GM12891 (cell line): ENCODE results near the gene APBB2.
A peak's percentile ranks its signal among the peaks of the same experiment; 100 is the strongest.

Experiments used
- DNase-seq: peaks from one replicate; pipeline ENCODE4 v3.0.0; 2011; ENCODE audit warnings: low spot score; ENCODE audit not compliant: insufficient read length
- FAIRE-seq: peaks from 2 replicates; lab custom pipeline; 2011; peaks lifted over from hg19 to GRCh38; lab: Jason Lieb, UNC
- PAX5 ChIP-seq: IDR thresholded peaks from 2 replicates; pipeline ENCODE4 v1.6.1; 2011; ENCODE audit warnings: low read length, moderate library complexity, mild to moderate bottlenecking; ENCODE audit not compliant: insufficient read depth, severe bottlenecking
- POLR2A ChIP-seq: IDR thresholded peaks from 2 replicates; pipeline ENCODE4 v1.6.1; 2011; ENCODE audit warnings: low read depth, low read length, control low read depth
- POLR2AphosphoS5 ChIP-seq: IDR thresholded peaks from 2 replicates; pipeline ENCODE4 v1.6.1; 2011; ENCODE audit warnings: low read depth, low read length, control low read depth
- POU2F2 ChIP-seq: IDR thresholded peaks from 2 replicates; pipeline ENCODE4 v1.6.1; 2011; ENCODE audit warnings: low read depth, mild to moderate bottlenecking, control low read depth, low read length, moderate library complexity
- SPI1 ChIP-seq: IDR thresholded peaks from 2 replicates; pipeline ENCODE4 v1.6.1; 2011; ENCODE audit warnings: low read depth, low read length, control low read depth
- TAF1 ChIP-seq: IDR thresholded peaks from 2 replicates; pipeline ENCODE4 v1.6.1; 2011; ENCODE audit warnings: low read depth, low read length, control low read depth

The APBB2 gene

DNA sequence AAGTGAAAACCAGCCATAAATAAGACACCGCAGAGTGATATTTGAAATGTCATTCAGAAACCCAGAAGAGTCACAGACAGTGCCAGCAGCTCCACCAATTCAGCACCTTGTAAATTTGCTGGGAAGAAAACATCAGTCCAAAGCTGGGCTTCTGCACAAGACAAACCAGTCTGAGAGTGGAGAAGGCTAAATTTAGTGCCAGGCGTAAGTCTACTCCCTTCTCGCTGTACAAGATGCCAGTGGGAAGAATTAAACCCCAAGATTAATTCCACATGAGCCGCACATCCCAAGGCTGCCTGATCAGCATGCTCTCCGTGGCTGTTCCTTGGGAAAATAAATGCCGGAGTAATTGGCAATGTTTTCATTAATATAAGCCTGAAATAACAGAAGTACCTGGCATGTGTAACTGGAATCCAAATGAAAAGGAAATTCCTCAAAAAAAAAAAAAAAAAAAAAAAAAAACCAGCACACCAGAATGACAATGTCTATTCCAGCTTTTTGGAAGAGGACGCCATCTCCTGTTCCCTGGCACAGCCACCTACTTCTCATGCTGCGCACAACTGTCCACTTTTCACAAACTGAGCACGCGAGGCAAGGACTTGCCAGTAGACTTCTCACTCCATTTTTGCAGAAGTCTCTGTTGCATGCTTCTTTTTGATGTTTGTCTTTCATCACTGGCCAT lies 369.0 kb downstream of the APBB2 start:
- DNase-seq (no peak), FAIRE-seq (no peak)
- TF ChIP-seq TAF1 (no peak), PAX5 (no peak), SPI1 (no peak), POLR2AphosphoS5 (no peak), POLR2A (no peak), POU2F2 (no peak)

DNA sequence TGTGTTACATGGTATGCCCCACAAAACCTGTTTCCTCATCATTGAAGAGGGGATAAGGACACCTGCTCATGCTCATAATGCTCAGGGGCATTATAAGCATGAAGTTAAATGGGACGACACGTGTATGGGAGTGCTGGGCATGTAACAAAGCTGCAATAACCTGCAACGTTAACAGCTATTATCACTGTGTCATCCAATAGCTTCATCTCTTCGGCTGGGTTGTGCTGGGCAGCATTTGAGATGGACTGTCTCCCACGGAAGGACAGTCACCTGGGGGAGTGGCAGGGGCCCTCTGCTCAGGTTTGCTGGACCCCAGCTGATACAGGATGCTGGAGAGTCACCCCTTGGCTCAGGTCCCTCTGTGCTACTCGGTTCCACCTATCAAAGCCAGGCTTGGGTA lies 370.1 kb downstream of the APBB2 start:
- TF ChIP-seq POU2F2 (no peak), PAX5 (no peak), POLR2A (no peak)
- peak; percentile 50 for FAIRE-seq
- DNase-seq, result no peak

DNA sequence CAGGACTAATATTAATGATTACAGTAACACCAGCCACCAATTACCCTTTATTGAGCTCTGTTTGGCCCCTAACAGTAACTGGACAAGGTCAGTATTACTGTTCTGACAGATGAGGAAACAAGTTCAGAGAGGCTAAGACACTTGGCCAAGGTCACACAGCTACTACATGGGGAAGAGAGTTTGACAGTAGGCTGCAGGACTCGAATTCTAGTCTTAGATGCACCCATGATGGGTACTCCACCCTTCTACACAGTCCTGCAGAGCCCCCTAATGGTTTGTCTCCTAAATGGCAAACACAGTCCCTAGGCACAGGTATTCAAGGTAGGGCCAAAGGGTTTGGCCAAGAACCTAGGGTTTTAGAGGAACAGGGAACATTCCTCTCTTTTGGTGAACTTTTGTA lies 370.6 kb downstream of the APBB2 start:
- DNase-seq, result no peak
- TF ChIP-seq POU2F2, result no peak
- TF ChIP-seq PAX5, result no peak
- TF ChIP-seq POLR2AphosphoS5, result no peak
- TF ChIP-seq SPI1, result no peak
- TF ChIP-seq POLR2A, result no peak
- no peak for TF ChIP-seq TAF1

DNA sequence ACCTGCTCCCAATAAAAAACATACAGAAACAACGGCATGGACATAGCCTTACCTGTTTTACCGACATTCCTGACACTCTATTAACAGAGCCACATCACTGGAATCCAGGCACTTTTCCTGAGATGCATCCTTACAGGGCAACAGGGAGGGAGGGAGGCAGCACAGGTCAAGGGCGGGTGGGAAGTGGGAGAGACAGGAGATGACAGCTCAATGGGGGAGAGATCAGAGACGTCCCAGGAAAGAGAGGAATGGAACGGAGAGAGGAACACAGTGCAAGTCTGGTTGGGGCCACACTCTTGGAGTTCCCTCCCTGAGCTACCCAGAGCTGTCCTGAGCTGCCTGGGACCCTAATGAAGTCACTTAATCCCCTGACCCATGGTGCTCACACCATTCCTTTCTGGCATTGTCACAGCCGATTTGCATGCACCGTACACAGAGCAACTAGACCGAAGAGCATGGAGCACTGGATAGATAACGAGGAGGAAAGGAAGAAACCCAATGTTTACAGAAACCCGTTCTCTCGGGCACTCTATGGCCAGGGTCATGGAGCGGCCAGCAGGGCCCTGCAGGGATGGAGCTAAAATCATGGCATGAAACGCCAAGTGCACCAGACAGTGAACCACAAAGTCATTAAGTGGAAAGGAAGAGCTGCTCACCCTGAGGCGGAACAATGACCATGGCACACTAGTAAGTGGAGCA lies 371.5 kb downstream of the APBB2 start:
- DNase-seq (no peak), FAIRE-seq (no peak)
- no peak for TF ChIP-seq POLR2A

More for the DNA sequence above, 370.6 kb downstream of the APBB2 start:
- peak; percentile 81 for FAIRE-seq

DNA sequence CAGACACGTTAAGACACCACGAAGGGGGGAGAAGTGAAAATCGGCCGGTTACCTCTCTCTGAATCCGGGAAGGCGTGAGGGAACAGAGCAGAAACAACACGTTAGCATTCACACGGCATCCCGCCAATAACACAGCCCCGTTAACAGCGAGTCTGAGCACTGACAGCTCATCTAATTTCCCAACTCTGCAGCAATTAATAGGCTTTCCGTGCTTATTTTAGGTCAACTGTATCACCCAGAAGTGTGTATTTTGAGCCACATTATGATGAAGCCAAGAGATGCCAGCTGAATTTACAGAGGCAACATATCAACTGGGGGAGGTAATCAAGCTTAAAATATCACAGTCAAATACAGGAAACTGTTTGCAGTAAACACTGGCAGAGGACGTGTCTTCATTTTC lies 372.0 kb downstream of the APBB2 start:
- DNase-seq, result no peak
- FAIRE-seq, result no peak
- no peak for TF ChIP-seq TAF1
- TF ChIP-seq POU2F2, result no peak
- TF ChIP-seq POLR2AphosphoS5, result no peak
- TF ChIP-seq PAX5, result no peak
- TF ChIP-seq SPI1, result no peak

DNA sequence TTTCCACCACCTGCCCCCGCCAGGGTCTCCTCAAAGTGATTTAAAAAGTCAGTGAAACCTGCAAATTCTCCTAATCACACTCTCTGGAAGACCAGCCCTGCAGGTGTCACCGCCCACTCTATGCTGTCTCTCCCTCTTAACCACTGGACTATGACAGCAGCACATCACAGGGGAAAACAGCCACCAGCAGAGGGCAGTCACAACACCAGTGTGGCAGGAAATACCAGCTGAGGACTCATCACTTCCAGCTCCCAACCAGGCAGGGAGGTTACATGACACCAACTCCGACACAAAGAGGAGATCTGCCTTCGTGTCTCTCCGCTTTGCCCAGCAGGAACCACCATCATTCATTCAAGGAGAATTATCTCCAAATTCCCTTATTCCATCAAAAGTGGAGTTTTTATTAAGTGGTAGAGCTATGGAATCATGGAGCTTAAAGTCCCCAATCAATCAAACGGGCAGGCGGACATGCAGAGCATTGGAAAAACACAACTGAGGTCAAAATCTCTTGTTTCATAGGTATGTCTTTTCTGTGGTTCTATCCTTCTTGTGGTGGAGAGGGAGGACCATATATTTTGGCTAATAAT lies 373.3 kb downstream of the APBB2 start:
- FAIRE-seq (peak; percentile 98), DNase-seq (no peak)
- TF ChIP-seq PAX5, result peak; percentile 36
- no peak for TF ChIP-seq SPI1

DNA sequence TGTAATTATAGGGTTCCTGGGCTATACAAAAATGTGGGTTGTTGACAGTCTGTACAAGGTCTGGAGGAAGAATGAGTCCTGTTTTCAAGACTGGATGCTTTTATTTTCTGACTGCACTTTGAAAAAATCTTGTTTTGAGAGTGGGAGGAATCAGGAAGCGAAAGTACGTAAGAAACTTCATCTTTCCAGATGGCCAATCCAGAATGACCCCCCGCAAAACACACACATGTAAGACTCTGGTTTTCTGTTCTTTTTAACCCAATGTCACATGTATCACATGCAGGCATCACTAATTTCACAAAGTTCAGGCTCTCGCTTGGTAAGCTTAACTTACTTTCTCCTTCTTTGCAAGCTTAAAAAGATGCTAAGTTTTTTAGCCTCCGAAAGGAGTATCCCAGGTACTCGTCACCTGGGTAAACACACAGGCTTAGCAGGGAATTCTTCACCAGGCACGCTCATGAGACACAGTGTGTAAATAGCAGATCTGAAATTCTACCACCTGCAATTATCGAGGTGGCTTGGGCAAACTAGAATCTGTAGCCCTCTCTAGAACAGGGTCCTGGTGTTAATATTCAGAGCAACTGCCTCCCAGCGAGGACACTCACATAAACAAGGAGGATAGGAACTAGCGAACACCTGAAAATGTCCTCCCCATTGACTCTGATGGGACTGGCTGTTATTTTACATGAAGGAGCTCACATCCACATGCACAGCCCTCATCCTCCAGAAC lies 373.9 kb downstream of the APBB2 start:
- FAIRE-seq (no peak), DNase-seq (no peak)
- TF ChIP-seq TAF1 (no peak), SPI1 (peak; percentile 83)

DNA sequence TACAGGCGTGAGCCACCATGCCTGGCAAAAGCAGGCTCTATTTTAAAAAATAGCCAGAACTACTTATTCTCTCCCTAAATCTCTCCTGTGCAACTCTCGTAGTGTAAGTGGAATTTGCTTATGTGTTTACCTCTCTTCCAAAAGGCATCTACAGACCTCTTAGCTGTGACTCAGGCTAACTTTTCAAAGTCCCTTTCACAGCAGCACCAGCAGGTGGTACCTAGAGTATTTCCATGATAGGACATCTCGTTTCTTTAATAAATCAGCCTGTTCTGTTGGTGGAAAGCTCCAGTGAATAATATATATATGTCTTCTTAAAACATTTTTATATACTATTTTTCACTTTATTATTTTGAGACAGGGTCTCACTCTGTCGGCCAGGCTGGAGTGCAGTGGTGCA lies 375.6 kb downstream of the APBB2 start:
- DNase-seq (no peak), FAIRE-seq (peak; percentile 35)
- TF ChIP-seq POLR2AphosphoS5, result no peak
- no peak for TF ChIP-seq SPI1
- TF ChIP-seq TAF1, result no peak
- no peak for TF ChIP-seq POU2F2
- no peak for TF ChIP-seq PAX5
- no peak for TF ChIP-seq POLR2A

DNA sequence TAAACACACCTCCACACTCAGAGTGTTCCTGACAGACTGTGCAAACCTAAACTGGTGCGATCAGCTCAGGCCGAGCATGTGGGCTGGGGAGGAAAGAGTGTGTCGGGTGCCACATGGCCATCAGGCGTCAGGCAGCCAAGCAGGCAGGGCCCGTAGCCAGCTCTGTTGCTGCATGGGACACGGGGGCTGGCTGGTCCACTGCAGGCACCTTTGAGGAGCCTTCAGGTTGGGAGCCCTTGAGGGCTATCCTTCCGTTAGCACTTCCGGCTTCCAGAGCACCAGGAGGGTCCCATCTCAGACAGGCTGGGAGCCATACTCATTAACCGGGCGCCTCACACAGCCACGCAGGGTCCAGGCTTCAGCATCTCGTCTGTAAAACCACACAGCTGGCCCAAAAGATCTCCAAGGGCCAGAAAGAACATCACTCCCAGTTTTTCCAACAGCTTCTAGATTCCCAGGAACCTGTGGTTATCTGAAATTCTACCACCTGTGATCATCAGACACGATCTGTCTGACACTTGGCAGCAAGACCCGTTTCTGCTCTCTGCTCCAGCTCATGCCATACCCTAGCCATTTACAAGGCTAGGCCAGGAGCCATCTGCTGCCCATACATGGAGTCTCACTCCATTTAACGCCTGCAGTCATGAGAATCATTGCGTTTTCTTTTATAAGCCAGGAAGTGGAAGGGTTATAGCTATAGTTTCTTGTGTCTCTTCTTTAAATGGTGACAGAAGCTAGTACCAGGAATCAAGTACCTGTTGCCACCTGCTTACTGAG lies 377.1 kb downstream of the APBB2 start:
- DNase-seq, result no peak
- FAIRE-seq, result peak; percentile 58
- TF ChIP-seq POLR2A, result no peak
- no peak for TF ChIP-seq TAF1
- TF ChIP-seq POLR2AphosphoS5, result no peak
- TF ChIP-seq POU2F2, result no peak
- no peak for TF ChIP-seq PAX5
- TF ChIP-seq SPI1, result no peak

DNA sequence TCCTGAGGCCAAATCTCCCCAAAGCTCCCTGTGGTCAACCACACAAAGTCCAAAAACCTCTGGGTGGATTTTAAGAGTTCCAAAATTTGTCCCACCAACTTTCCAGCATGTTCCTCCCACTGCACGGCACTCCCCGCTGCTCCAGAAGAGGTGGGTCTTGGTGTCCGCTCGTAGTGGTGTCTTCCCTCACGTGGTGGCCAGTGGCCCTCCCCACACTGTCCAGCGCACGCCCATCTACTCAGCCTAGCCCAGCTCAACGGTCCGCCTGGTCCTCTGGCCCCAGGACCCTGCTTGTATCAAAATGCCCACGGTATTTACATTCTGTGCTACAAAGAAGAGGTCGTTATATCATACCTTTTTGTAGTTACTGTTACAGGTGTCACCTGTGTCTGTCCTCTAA lies 381.1 kb downstream of the APBB2 start:
- DNase-seq, result no peak
- TF ChIP-seq POLR2A (no peak), SPI1 (no peak), POLR2AphosphoS5 (no peak), TAF1 (no peak), PAX5 (no peak), POU2F2 (no peak)
- no peak for FAIRE-seq
